GM13976 (cell line): ENCODE measurements around the gene PTPRK.
"Not testable (repeated sequence)": the region's sequence is repeated elsewhere in the genome, so short reads cannot be mapped to it uniquely, and the experiment has no call there.

ENCODE experiments used
- DNase-seq: peaks from one replicate; pipeline ENCODE4 v3.0.0; 2012; ENCODE audit warnings: low spot score
- CTCF ChIP-seq: IDR thresholded peaks from 2 replicates; pipeline ENCODE4 v1.5.1; 2012; ENCODE audit warnings: borderline replicate concordance, mild to moderate bottlenecking; ENCODE audit not compliant: insufficient read depth; ENCODE audit errors: extremely low read depth, missing control alignments, control extremely low read depth
- in situ Hi-C: fragments of 300-500 bp; cut with MboI; formaldehyde crosslinking; loops from one replicate; pipeline ENCODE4 v1.12.0; 2022; ENCODE audit warnings: low sequenced_read_pairs, mixed read lengths, inconsistent platforms; ENCODE audit not compliant: unreplicated experiment

Gene PTPRK

GRCh38 chr6:127998985-127999384 lies 521.4 kb downstream of the PTPRK start:
- DNase-seq = no peak
- in situ Hi-C loops = no loop called here
- no peak for TF ChIP-seq CTCF

- no peak for TF ChIP-seq CTCF
- DNase-seq = no peak
- in situ Hi-C loops = no loop called here
Observed at GRCh38 chr6:127997496-127998164, 522.8 kb downstream of the PTPRK start.

GRCh38 chr6:127996925-127997324 lies 523.5 kb downstream of the PTPRK start:
- TF ChIP-seq CTCF = no peak
- in situ Hi-C loops = no loop called here
- no peak for DNase-seq

GRCh38 chr6:127992144-127992543 lies 528.3 kb downstream of the PTPRK start:
- TF ChIP-seq CTCF = no peak
- in situ Hi-C loops = no loop called here
- DNase-seq = no peak

- in situ Hi-C loops = no loop called here
- no peak for TF ChIP-seq CTCF
- no peak for DNase-seq
Observed at GRCh38 chr6:127990074-127990473, 530.3 kb downstream of the PTPRK start.

- in situ Hi-C loops = no loop called here
- no peak for DNase-seq
- no peak for TF ChIP-seq CTCF
Observed at GRCh38 chr6:127980996-127981395, 539.4 kb downstream of the PTPRK start.

GRCh38 chr6:127978185-127978584 lies 542.2 kb downstream of the PTPRK start:
- in situ Hi-C loops, DNase-seq: not testable (repeated sequence)
